GM23338 (cell line): Measurements from ENCODE around the gene PPM1L. TPM values are rescaled to one million over a fixed set of nuclear protein-coding genes. Genes with fewer than 3 reads are reported as not detected.
"Not testable (repeated sequence)": the region's sequence is repeated elsewhere in the genome, so short reads cannot be mapped to it uniquely, and the experiment has no call there.

Source experiments
- ATAC-seq: fragments of 200-7000 bp; cut with Tn5 transposase; 3 replicates; pipeline ENCODE4 v1.9.1; 2020
- DNase-seq: peaks from one replicate; pipeline ENCODE4 v3.0.0-alpha.2; 2015; ENCODE audit warnings: low spot score
- H2AFZ ChIP-seq: fragments of 200-600 bp; sonication (generic); 2 replicates; pipeline ENCODE4 v1.8.0; 2016; ENCODE audit warnings: antibody characterized with exemption, mild to moderate bottlenecking, moderate library complexity
- H3F3A ChIP-seq: fragments of 200-600 bp; sonication (generic); replicated peaks from 2 replicates; pipeline ENCODE4 v1.8.0; 2017; ENCODE audit warnings: antibody characterized with exemption, mixed run types, low read depth
- H3K27ac ChIP-seq: fragments of 200-600 bp; sonication (generic); 2 replicates; pipeline ENCODE4 v1.6.1; 2016; ENCODE audit warnings: low read depth
- H3K27me3 ChIP-seq: fragments of 200-600 bp; sonication (generic); 2 replicates; pipeline ENCODE4 v1.8.0; 2016; ENCODE audit warnings: mild to moderate bottlenecking, mixed run types, moderate library complexity; ENCODE audit not compliant: insufficient read depth
- H3K36me3 ChIP-seq: fragments of 200-600 bp; sonication (generic); 2 replicates; pipeline ENCODE4 v1.8.0; 2016; ENCODE audit warnings: mild to moderate bottlenecking; ENCODE audit not compliant: insufficient read depth
- H3K4me1 ChIP-seq: fragments of 200-600 bp; sonication (generic); 2 replicates; pipeline ENCODE4 v1.8.0; 2016; ENCODE audit warnings: mild to moderate bottlenecking, moderate library complexity; ENCODE audit not compliant: insufficient read depth
- H3K4me2 ChIP-seq: fragments of 200-600 bp; sonication (generic); 2 replicates; pipeline ENCODE4 v1.7.1; 2017; ENCODE audit warnings: mixed run types
- H3K4me3 ChIP-seq: fragments of 200-600 bp; sonication (generic); 2 replicates; pipeline ENCODE4 v1.6.1; 2016; ENCODE audit warnings: mixed run types
- H3K79me2 ChIP-seq: fragments of 200-600 bp; sonication (generic); replicated peaks from 2 replicates; pipeline ENCODE4 v1.8.0; 2017; ENCODE audit warnings: mild to moderate bottlenecking; ENCODE audit not compliant: insufficient read depth
- H3K9me2 ChIP-seq: fragments of 200-600 bp; sonication (generic); 2 replicates; pipeline ENCODE4 v1.8.0; 2017; ENCODE audit not compliant: insufficient read depth
- H4K20me1 ChIP-seq: fragments of 200-600 bp; sonication (generic); replicated peaks from 2 replicates; pipeline ENCODE4 v1.8.0; 2017; ENCODE audit warnings: mild to moderate bottlenecking; ENCODE audit not compliant: insufficient read depth
- H3K27ac Mint-ChIP-seq: 2 replicates; pipeline ENCODE4 v1.8.0; 2020; ENCODE audit warnings: inconsistent platforms, mild to moderate bottlenecking, moderate library complexity, mixed read lengths
- H3K27me3 Mint-ChIP-seq: 3 replicates; pipeline ENCODE4 v1.8.0; 2022; ENCODE audit warnings: low read depth, mild to moderate bottlenecking, moderate library complexity, mixed read lengths, inconsistent platforms; ENCODE audit not compliant: insufficient read depth, poor library complexity
- H3K36me3 Mint-ChIP-seq: 3 replicates; pipeline ENCODE4 v1.8.0; 2021; ENCODE audit warnings: low read depth, mild to moderate bottlenecking, inconsistent platforms, moderate library complexity, mixed read lengths
- H3K4me1 Mint-ChIP-seq: 3 replicates; pipeline ENCODE4 v1.8.0; 2020; ENCODE audit warnings: mild to moderate bottlenecking, inconsistent platforms, mixed read lengths
- H3K4me3 Mint-ChIP-seq: 3 replicates; pipeline ENCODE4 v1.8.0; 2021; ENCODE audit warnings: moderate library complexity, mild to moderate bottlenecking, inconsistent platforms, mixed read lengths
- H3K9me3 Mint-ChIP-seq: 3 replicates; pipeline ENCODE4 v1.8.0; 2020; ENCODE audit warnings: moderate library complexity, mild to moderate bottlenecking, inconsistent platforms, mixed read lengths
- EZH2 ChIP-seq: fragments of 200-600 bp; sonication (generic); IDR thresholded peaks from one replicate; pipeline ENCODE4 v1.8.0; 2017; ENCODE audit warnings: antibody characterized with exemption, mild to moderate bottlenecking, low read depth; ENCODE audit not compliant: unreplicated experiment
- JUNB ChIP-seq: IDR thresholded peaks from one replicate; pipeline ENCODE4 v1.6.1; 2016; ENCODE audit warnings: antibody characterized with exemption; ENCODE audit not compliant: unreplicated experiment
- POLR2AphosphoS5 ChIP-seq: IDR thresholded peaks from 2 replicates; pipeline ENCODE4 v1.6.1; 2016; ENCODE audit warnings: antibody characterized with exemption, low read depth
- REST ChIP-seq: IDR thresholded peaks from one replicate; pipeline ENCODE4 v1.6.1; 2018; ENCODE audit warnings: antibody characterized with exemption; ENCODE audit not compliant: unreplicated experiment
- STAT1 ChIP-seq: IDR thresholded peaks from one replicate; pipeline ENCODE4 v1.6.1; 2016; ENCODE audit warnings: antibody characterized with exemption; ENCODE audit not compliant: unreplicated experiment
- ZNF462 ChIP-seq: fragments of 250-450 bp; sonication (Bioruptor Pico); IDR thresholded peaks from 2 replicates; pipeline ENCODE4 v1.5.0; 2020; ENCODE audit warnings: mild to moderate bottlenecking, moderate library complexity
- polyA plus RNA-seq: library from polyadenylated mRNA; unstranded; fragments of >200 nt; fragmentation: Nextera tagmentation; extraction: Ambion mirVana; gene quantifications from 2 replicates; pipeline ENCODE4 v1.2.1, GENCODE V29; 2016
- total RNA-seq: library from RNA; depleted of rRNA; stranded (reverse); fragments of >200 nt; shearing (Covaris generic); gene quantifications from 2 replicates; pipeline ENCODE4 v1.2.3, GENCODE V29; 2014
- TF ChIP-seq, protein P1 (sequence below), 2 experiments: fragments of 200-600 bp in 1 of 2; sonication (generic) in 1 of 2; conservative IDR thresholded peaks; 2 replicates each; pipeline versions ENCODE4 v1.5.1 to v1.6.1; 2016 to 2017; ENCODE audit warnings: antibody characterized with exemption in 2 of 2, low read depth in 2 of 2, mild to moderate bottlenecking in 2 of 2, moderate library complexity in 1 of 2

The PPM1L gene
- total and polyA plus RNA-seq, 2 experiments from 2014 or later, result 3.9 to 26.4 TPM

DNA sequence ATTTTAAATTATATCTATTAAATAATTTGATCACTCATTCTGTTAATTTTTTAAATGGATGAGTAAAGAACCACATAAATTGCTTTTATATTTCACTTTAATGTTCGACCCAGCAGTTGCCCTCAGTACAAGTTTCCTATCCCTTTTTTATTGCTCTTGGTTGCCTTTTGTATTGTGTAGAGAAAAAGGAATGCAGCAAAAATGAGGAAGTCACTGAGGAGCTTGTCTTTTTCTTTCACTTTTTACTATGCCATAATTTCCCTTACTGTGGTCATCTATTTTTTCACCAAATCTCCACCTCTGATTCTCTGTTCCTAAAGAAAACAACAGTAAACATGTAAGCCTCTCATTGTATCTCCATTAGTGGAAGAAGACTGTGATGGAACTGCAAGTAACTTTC, 226.5 kb downstream of the PPM1L start:
- no peaks in the 10 kb centered on the region for H3K36me3 ChIP-seq
- Mint-ChIP-seq H3K4me1 (peaks cover 26% of the 10 kb centered on the region; the same call in 2 of the 3 replicates), H3K36me3 (peaks cover 29% of the 10 kb centered on the region; the same call in 2 of the 3 replicates), H3K4me3 (no peak overlapping the region), H3K27ac (peak overlapping the region; percentile 91), H3K27me3 (peaks cover 4% of the 10 kb centered on the region), H3K9me3 (peaks cover 22% of the 10 kb centered on the region)
- H4K20me1 ChIP-seq, result no peaks in the 10 kb centered on the region
- no peak overlapping the region for H2AFZ ChIP-seq
- H3K27me3 ChIP-seq, result no peaks in the 10 kb centered on the region
- no peaks in the 10 kb centered on the region for H3K79me2 ChIP-seq
- TF ChIP-seq EZH2 (no peak), ZNF462 (CRISPR knock-in tag) (no peak), STAT1 (no peak), POLR2AphosphoS5 (no peak), REST (no peak), JUNB (no peak)
- TF ChIP-seq, protein P1, sequence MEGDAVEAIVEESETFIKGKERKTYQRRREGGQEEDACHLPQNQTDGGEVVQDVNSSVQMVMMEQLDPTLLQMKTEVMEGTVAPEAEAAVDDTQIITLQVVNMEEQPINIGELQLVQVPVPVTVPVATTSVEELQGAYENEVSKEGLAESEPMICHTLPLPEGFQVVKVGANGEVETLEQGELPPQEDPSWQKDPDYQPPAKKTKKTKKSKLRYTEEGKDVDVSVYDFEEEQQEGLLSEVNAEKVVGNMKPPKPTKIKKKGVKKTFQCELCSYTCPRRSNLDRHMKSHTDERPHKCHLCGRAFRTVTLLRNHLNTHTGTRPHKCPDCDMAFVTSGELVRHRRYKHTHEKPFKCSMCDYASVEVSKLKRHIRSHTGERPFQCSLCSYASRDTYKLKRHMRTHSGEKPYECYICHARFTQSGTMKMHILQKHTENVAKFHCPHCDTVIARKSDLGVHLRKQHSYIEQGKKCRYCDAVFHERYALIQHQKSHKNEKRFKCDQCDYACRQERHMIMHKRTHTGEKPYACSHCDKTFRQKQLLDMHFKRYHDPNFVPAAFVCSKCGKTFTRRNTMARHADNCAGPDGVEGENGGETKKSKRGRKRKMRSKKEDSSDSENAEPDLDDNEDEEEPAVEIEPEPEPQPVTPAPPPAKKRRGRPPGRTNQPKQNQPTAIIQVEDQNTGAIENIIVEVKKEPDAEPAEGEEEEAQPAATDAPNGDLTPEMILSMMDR (conservative IDR thresholded peaks at IDR 0.05; ENCODE audit: low read depth in 2 of 2), result no peak
- no peak overlapping the region for H3K4me3 ChIP-seq
- no peaks in the 10 kb centered on the region for H3K9me2 ChIP-seq
- DNase-seq (no peak), ATAC-seq (no peak)
- no peak overlapping the region for H3K27ac ChIP-seq
- no peak overlapping the region for H3K4me2 ChIP-seq
- H3K4me1 ChIP-seq, result peaks cover 9% of the 10 kb centered on the region; the same call in 1 of the 2 replicates
- H3F3A ChIP-seq, result no peaks in the 10 kb centered on the region

DNA sequence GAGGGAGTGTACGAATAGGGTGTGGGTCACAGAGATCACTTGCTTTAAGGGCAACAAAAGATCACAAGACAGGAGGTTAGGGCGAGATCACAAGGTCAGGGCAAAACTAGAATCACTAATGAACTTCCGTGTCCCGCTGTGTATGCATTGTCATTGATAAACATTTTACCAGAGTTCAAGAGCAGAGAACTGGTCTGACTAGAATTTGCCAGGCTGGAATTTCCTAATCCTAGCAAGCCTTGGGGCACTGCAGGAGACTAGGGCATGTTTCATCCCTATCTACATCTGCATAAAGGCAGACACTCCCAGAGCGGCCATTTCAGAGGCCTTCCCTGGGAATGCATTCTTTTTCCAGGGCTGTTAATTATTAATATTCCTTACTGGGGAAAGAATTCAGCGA, 227.9 kb downstream of the PPM1L start:
- H4K20me1 ChIP-seq, H3K27me3 ChIP-seq, H3K4me2 ChIP-seq, H3F3A ChIP-seq, H3K36me3 ChIP-seq, H3K27me3 Mint-ChIP-seq, H3K4me1 ChIP-seq, ATAC-seq, H3K79me2 ChIP-seq, H3K9me2 ChIP-seq, H2AFZ ChIP-seq, H3K4me3 ChIP-seq, H3K27ac ChIP-seq: not testable (repeated sequence)
- Mint-ChIP-seq H3K36me3 (peaks cover 29% of the 10 kb centered on the region; the same call in 2 of the 3 replicates), H3K4me3 (peak overlapping the region; percentile 1; the same call in 1 of the 3 replicates), H3K9me3 (peaks cover 22% of the 10 kb centered on the region), H3K27ac (peak overlapping the region; percentile 91), H3K4me1 (peaks cover 26% of the 10 kb centered on the region; the same call in 2 of the 3 replicates)
- DNase-seq, result peak; percentile 58
